KMS-11 (cell line): Measurements from ENCODE around the gene UBE2I.

Experiments
- H2AFZ ChIP-seq: fragments of 200-600 bp; sonication (generic); 2 replicates; pipeline ENCODE4 v1.6.1; 2016; ENCODE audit warnings: antibody characterized with exemption, mixed run types, low read depth
- H3K27ac ChIP-seq: fragments of 200-600 bp; sonication (generic); 2 replicates; pipeline ENCODE4 v1.6.1; 2016; ENCODE audit warnings: mild to moderate bottlenecking, mixed run types
- H3K27me3 ChIP-seq: fragments of 200-600 bp; sonication (generic); 2 replicates; pipeline ENCODE4 v1.6.1; 2017; ENCODE audit warnings: mild to moderate bottlenecking, low read depth, mixed run types, moderate library complexity; ENCODE audit not compliant: insufficient read depth
- H3K36me3 ChIP-seq: fragments of 200-600 bp; sonication (generic); 2 replicates; pipeline ENCODE4 v1.6.1; 2017; ENCODE audit warnings: mild to moderate bottlenecking, mixed run types; ENCODE audit not compliant: insufficient read depth
- H3K4me1 ChIP-seq: fragments of 200-600 bp; sonication (generic); 2 replicates; pipeline ENCODE4 v1.6.1; 2016; ENCODE audit warnings: mild to moderate bottlenecking, low read depth, mixed run types; ENCODE audit not compliant: poor library complexity, severe bottlenecking
- H3K4me2 ChIP-seq: fragments of 200-600 bp; sonication (generic); 2 replicates; pipeline ENCODE4 v1.7.0; 2016; ENCODE audit warnings: mild to moderate bottlenecking, mixed run types
- H3K4me3 ChIP-seq: fragments of 200-600 bp; sonication (generic); IDR thresholded peaks from 2 replicates; pipeline ENCODE4 v1.6.1; 2017; ENCODE audit warnings: low read depth, low read length, mixed read lengths; ENCODE audit not compliant: insufficient read depth
- H3K79me2 ChIP-seq: fragments of 200-600 bp; sonication (generic); 2 replicates; pipeline ENCODE4 v1.6.1; 2016; ENCODE audit warnings: low read depth, mixed run types; ENCODE audit not compliant: insufficient read depth
- H3K9ac ChIP-seq: fragments of 200-600 bp; sonication (generic); 2 replicates; pipeline ENCODE4 v1.6.1; 2016; ENCODE audit warnings: mild to moderate bottlenecking, mixed run types
- H4K20me1 ChIP-seq: fragments of 200-600 bp; sonication (generic); 2 replicates; pipeline ENCODE4 v1.6.1; 2016; ENCODE audit warnings: mild to moderate bottlenecking, mixed run types; ENCODE audit not compliant: insufficient read depth
- CTCF ChIP-seq: fragments of 200-600 bp; sonication (generic); conservative IDR thresholded peaks from 2 replicates; pipeline ENCODE4 v1.6.1; 2017; ENCODE audit warnings: low read depth, mild to moderate bottlenecking, antibody characterized with exemption, low read length, moderate library complexity, mixed read lengths

UBE2I gene

DNA sequence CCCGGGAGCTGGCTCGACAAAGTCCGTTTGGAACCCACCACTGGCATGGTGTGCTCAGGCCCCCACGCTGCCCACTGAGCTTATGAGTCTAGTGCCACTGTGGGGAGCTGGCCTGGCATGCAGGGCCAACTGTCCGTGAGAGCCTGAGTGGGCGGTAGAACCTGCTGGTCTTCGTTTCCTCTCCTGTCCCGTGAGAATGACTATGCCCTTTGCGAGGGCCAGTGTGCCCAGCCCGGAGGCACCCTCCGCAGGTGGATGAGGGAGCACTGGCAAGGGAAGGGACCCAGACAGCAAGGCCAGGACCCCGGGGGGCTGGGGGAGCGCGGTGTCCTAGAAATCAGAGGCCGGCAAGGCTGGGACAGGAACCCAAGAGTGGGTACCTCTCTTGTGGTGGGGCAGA lies 27.2 kb downstream of the UBE2I start:
- Histone ChIP-seq H3K27ac (no peak overlapping the region), H3K27me3 (peaks cover 79% of the 10 kb centered on the region), H3K4me2 (no peak overlapping the region), H3K4me1 (peaks cover 26% of the 10 kb centered on the region), H3K79me2 (no peaks in the 10 kb centered on the region), H2AFZ (no peak overlapping the region), H4K20me1 (no peaks in the 10 kb centered on the region), H3K9ac (no peak overlapping the region), H3K4me3 (no peak overlapping the region), H3K36me3 (no peaks in the 10 kb centered on the region)
- no peak for TF ChIP-seq CTCF

GRCh38 chr16:1337486-1337885 lies 28.1 kb downstream of the UBE2I start:
- H3K79me2 ChIP-seq, result no peaks in the 10 kb centered on the region
- TF ChIP-seq CTCF, result no peak
- no peak overlapping the region for H3K9ac ChIP-seq
- H4K20me1 ChIP-seq, result no peaks in the 10 kb centered on the region
- no peak overlapping the region for H3K4me2 ChIP-seq
- no peak overlapping the region for H3K4me3 ChIP-seq
- H3K4me1 ChIP-seq, result peaks cover 26% of the 10 kb centered on the region
- H3K27me3 ChIP-seq, result peaks cover 82% of the 10 kb centered on the region
- no peaks in the 10 kb centered on the region for H3K36me3 ChIP-seq
- H3K27ac ChIP-seq, result no peak overlapping the region
- H2AFZ ChIP-seq, result no peak overlapping the region

DNA sequence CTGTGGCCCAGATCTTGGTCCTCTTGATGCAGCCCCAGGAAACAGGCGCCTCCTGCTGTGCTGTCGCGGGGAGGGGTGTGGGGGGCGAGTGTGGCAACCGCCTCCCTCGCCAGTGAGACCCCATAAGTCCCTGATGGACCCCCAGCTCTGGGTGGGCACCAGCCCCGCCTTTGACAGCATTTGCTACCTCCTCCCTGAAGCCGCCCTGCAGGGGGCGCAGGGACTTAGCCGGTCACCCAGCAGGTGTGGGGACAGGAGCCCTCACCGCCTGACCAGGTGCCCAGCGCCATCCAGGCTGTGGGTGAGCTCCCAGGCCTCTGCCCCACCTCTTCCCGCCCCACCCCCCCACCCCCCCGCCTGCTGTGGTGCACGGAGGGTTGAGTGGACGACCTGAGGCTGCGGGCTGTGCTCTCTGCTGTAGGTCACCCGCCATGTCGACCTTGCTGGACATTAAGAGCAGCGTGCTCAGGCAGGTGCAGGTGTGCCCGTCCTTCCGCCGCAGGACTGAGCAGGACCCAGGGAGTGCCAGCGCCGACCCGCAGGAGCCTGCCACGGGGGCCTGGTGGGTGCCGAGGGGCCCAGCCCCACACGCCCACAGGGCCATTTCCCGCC lies 28.8 kb downstream of the UBE2I start:
- no peak overlapping the region for H3K4me2 ChIP-seq
- no peak overlapping the region for H2AFZ ChIP-seq
- H4K20me1 ChIP-seq, result no peaks in the 10 kb centered on the region
- no peaks in the 10 kb centered on the region for H3K79me2 ChIP-seq
- no peaks in the 10 kb centered on the region for H3K36me3 ChIP-seq
- H3K9ac ChIP-seq, result no peak overlapping the region
- H3K4me3 ChIP-seq, result no peak overlapping the region
- TF ChIP-seq CTCF, result peak; percentile 65
- peaks cover 20% of the 10 kb centered on the region for H3K4me1 ChIP-seq
- peaks cover 77% of the 10 kb centered on the region for H3K27me3 ChIP-seq
- no peak overlapping the region for H3K27ac ChIP-seq

GRCh38 chr16:1338855-1339675 lies 29.6 kb downstream of the UBE2I start:
- H3K27me3 ChIP-seq, result peaks cover 72% of the 10 kb centered on the region
- H3K4me3 ChIP-seq, result no peak overlapping the region
- no peaks in the 10 kb centered on the region for H4K20me1 ChIP-seq
- peaks cover 27% of the 10 kb centered on the region for H3K4me1 ChIP-seq
- H3K9ac ChIP-seq, result no peak overlapping the region
- no peaks in the 10 kb centered on the region for H3K36me3 ChIP-seq
- H2AFZ ChIP-seq, result no peak overlapping the region
- no peak overlapping the region for H3K27ac ChIP-seq
- no peak for TF ChIP-seq CTCF
- H3K79me2 ChIP-seq, result no peaks in the 10 kb centered on the region
- H3K4me2 ChIP-seq, result no peak overlapping the region
